ENCODE measurements around the gene GNG7.

GNG7 gene

GRCh38 chr19:2702170-2703076, at the start of gene GNG7:
Gene GNG7 (minus strand): TSS chr19:2702694. CDS start chr19:2520688, 182,006 bp downstream.
- DNase-seq (ENCODE audit: low spot score), result peak; percentile 68

- DNase-seq (ENCODE audit: low spot score), result no peak
These were observed 48.9 kb upstream of the GNG7 start for GRCh38 chr19:2751438-2751830.

- DNase-seq (ENCODE audit: low spot score), result no peak
These were observed 48.4 kb upstream of the GNG7 start for GRCh38 chr19:2750808-2751437.

GRCh38 chr19:2747349-2747748, 44.9 kb upstream of the GNG7 start:
- DNase-seq (ENCODE audit: low spot score), result no peak

- no peak for DNase-seq (ENCODE audit: low spot score)
These were observed 41.6 kb upstream of the GNG7 start for GRCh38 chr19:2744113-2744512.

GRCh38 chr19:2743099-2743498, 40.6 kb upstream of the GNG7 start:
- no peak for DNase-seq (ENCODE audit: low spot score)

- DNase-seq (ENCODE audit: low spot score), result no peak
These were observed 37.8 kb upstream of the GNG7 start for GRCh38 chr19:2740314-2740656.

GRCh38 chr19:2739602-2740313, 37.3 kb upstream of the GNG7 start, which contains the start of gene SLC39A3:
Gene SLC39A3 (minus strand): TSS chr19:2740017. CDS start chr19:2737257, 2,760 bp downstream.
- peak; percentile 94 for DNase-seq (ENCODE audit: low spot score)

GRCh38 chr19:2736550-2737190, 34.2 kb upstream of the GNG7 start:
- no peak for DNase-seq (ENCODE audit: low spot score)

- no peak for DNase-seq (ENCODE audit: low spot score)
These were observed 32.9 kb upstream of the GNG7 start for GRCh38 chr19:2735374-2735773.

GRCh38 chr19:2734589-2735288, 32.2 kb upstream of the GNG7 start:
- DNase-seq (ENCODE audit: low spot score), result no peak

GRCh38 chr19:2733930-2734588, 31.6 kb upstream of the GNG7 start:
- DNase-seq (ENCODE audit: low spot score), result no peak

GRCh38 chr19:2732883-2733282, 30.4 kb upstream of the GNG7 start:
- no peak for DNase-seq (ENCODE audit: low spot score)

GRCh38 chr19:2732157-2732725, 29.7 kb upstream of the GNG7 start:
- no peak for DNase-seq (ENCODE audit: low spot score)

- no peak for DNase-seq (ENCODE audit: low spot score)
These were observed 28.9 kb upstream of the GNG7 start for GRCh38 chr19:2731181-2731995.

GRCh38 chr19:2729943-2730818, 27.7 kb upstream of the GNG7 start:
- DNase-seq (ENCODE audit: low spot score), result no peak

GRCh38 chr19:2728783-2729387, 26.4 kb upstream of the GNG7 start:
- DNase-seq (ENCODE audit: low spot score), result no peak

- DNase-seq (ENCODE audit: low spot score), result no peak
These were observed 25.1 kb upstream of the GNG7 start for GRCh38 chr19:2727640-2727944.
